ENCODE results near the gene TENM4. TPM values are rescaled to one million over a fixed set of nuclear protein-coding genes. Genes with fewer than 3 reads are reported as not detected.

The TENM4 gene
- total RNA-seq, 1 experiment from 2014 or later: 25.0 TPM

DNA sequence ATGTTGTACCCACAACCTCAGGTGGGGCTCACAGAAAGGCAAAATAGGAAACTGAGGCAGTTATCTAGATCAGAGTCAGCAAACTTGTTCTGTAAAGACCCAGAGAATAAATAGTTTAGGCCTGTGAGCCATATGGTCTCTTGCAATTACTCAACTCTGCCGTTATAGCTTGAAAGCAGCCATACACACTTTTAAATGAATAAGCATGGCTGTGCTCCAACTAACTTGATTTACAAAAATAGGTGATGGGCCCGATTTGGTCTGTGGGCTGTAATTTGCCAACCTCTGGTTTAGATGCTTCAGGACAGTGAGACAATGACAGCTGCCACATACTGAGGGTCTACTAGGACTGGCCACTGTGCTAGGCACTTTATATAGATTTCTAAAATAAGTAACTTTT, 667.3 kb downstream of the TENM4 start (continued):
- TF ChIP-seq, protein P1, sequence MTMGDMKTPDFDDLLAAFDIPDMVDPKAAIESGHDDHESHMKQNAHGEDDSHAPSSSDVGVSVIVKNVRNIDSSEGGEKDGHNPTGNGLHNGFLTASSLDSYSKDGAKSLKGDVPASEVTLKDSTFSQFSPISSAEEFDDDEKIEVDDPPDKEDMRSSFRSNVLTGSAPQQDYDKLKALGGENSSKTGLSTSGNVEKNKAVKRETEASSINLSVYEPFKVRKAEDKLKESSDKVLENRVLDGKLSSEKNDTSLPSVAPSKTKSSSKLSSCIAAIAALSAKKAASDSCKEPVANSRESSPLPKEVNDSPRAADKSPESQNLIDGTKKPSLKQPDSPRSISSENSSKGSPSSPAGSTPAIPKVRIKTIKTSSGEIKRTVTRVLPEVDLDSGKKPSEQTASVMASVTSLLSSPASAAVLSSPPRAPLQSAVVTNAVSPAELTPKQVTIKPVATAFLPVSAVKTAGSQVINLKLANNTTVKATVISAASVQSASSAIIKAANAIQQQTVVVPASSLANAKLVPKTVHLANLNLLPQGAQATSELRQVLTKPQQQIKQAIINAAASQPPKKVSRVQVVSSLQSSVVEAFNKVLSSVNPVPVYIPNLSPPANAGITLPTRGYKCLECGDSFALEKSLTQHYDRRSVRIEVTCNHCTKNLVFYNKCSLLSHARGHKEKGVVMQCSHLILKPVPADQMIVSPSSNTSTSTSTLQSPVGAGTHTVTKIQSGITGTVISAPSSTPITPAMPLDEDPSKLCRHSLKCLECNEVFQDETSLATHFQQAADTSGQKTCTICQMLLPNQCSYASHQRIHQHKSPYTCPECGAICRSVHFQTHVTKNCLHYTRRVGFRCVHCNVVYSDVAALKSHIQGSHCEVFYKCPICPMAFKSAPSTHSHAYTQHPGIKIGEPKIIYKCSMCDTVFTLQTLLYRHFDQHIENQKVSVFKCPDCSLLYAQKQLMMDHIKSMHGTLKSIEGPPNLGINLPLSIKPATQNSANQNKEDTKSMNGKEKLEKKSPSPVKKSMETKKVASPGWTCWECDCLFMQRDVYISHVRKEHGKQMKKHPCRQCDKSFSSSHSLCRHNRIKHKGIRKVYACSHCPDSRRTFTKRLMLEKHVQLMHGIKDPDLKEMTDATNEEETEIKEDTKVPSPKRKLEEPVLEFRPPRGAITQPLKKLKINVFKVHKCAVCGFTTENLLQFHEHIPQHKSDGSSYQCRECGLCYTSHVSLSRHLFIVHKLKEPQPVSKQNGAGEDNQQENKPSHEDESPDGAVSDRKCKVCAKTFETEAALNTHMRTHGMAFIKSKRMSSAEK (CRISPR knock-in tag; IDR thresholded peaks at IDR 0.05; ENCODE audit: borderline replicate concordance): no peak
- TF ChIP-seq NR2C2 (CRISPR knock-in tag; IDR thresholded peaks at IDR 0.05) (no peak), ZNF219 (CRISPR knock-in tag; IDR thresholded peaks at IDR 0.05; ENCODE audit: borderline replicate concordance) (no peak)
- TF ChIP-seq, protein P2, sequence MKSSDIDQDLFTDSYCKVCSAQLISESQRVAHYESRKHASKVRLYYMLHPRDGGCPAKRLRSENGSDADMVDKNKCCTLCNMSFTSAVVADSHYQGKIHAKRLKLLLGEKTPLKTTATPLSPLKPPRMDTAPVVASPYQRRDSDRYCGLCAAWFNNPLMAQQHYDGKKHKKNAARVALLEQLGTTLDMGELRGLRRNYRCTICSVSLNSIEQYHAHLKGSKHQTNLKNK (CRISPR knock-in tag; IDR thresholded peaks at IDR 0.05): no peak
- TF ChIP-seq, protein P3, sequence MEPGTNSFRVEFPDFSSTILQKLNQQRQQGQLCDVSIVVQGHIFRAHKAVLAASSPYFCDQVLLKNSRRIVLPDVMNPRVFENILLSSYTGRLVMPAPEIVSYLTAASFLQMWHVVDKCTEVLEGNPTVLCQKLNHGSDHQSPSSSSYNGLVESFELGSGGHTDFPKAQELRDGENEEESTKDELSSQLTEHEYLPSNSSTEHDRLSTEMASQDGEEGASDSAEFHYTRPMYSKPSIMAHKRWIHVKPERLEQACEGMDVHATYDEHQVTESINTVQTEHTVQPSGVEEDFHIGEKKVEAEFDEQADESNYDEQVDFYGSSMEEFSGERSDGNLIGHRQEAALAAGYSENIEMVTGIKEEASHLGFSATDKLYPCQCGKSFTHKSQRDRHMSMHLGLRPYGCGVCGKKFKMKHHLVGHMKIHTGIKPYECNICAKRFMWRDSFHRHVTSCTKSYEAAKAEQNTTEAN (CRISPR knock-in tag; IDR thresholded peaks at IDR 0.05): no peak
- TF ChIP-seq, protein P4, sequence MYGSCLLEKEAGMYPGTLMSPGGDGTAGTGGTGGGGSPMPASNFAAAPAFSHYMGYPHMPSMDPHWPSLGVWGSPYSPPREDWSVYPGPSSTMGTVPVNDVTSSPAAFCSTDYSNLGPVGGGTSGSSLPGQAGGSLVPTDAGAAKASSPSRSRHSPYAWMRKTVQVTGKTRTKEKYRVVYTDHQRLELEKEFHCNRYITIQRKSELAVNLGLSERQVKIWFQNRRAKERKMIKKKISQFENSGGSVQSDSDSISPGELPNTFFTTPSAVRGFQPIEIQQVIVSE (CRISPR knock-in tag; IDR thresholded peaks at IDR 0.05; ENCODE audit: borderline replicate concordance): no peak
- TF ChIP-seq, protein P5, sequence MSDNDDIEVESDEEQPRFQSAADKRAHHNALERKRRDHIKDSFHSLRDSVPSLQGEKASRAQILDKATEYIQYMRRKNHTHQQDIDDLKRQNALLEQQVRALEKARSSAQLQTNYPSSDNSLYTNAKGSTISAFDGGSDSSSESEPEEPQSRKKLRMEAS (CRISPR knock-in tag; IDR thresholded peaks at IDR 0.05): no peak

- no peaks in the 10 kb centered on the region for H3K36me3 Mint-ChIP-seq
- H3K4me3 Mint-ChIP-seq: no peak overlapping the region
- CTCF ChIA-PET: no interaction called here
- H3K4me1 Mint-ChIP-seq: no peaks in the 10 kb centered on the region
- ATAC-seq (no peak), DNase-seq (ENCODE audit: low spot score) (no peak)
- no peak overlapping the region for H3K27ac Mint-ChIP-seq
- POLR2A ChIA-PET: no interaction called here
- no peaks in the 10 kb centered on the region for H3K27me3 Mint-ChIP-seq (ENCODE audit: low read depth)
- no peaks in the 10 kb centered on the region for H3K9me3 Mint-ChIP-seq
- no peak for TF ChIP-seq ZNF219 (CRISPR knock-in tag; IDR thresholded peaks at IDR 0.05; ENCODE audit: borderline replicate concordance)
- no peak for TF ChIP-seq CREB1 (CRISPR knock-in tag; IDR thresholded peaks at IDR 0.05)
- TF ChIP-seq ZSCAN18 (CRISPR knock-in tag; IDR thresholded peaks at IDR 0.05): no peak
- no peak for TF ChIP-seq ZNF396 (CRISPR knock-in tag; IDR thresholded peaks at IDR 0.05; ENCODE audit: borderline replicate concordance)
- TF ChIP-seq TP53 (CRISPR knock-in tag; IDR thresholded peaks at IDR 0.05): no peak
- no peak for TF ChIP-seq ZNF671 (CRISPR knock-in tag; IDR thresholded peaks at IDR 0.05)
- no peak for TF ChIP-seq OVOL2 (CRISPR knock-in tag; IDR thresholded peaks at IDR 0.05; ENCODE audit: borderline replicate concordance)
- TF ChIP-seq EMX1 (CRISPR knock-in tag; IDR thresholded peaks at IDR 0.05): no peak
- no peak for TF ChIP-seq JUN (CRISPR knock-in tag; IDR thresholded peaks at IDR 0.05)
- TF ChIP-seq, protein P4 (CRISPR knock-in tag; IDR thresholded peaks at IDR 0.05; ENCODE audit: borderline replicate concordance): no peak
- TF ChIP-seq CTCF (IDR thresholded peaks at IDR 0.05): no peak
- no peak for TF ChIP-seq ATF1 (CRISPR knock-in tag; IDR thresholded peaks at IDR 0.05)
- no peak for TF ChIP-seq HMGXB4 (CRISPR knock-in tag; IDR thresholded peaks at IDR 0.05)
- no peak for TF ChIP-seq ZNF232 (CRISPR knock-in tag; IDR thresholded peaks at IDR 0.05)
- no peak for TF ChIP-seq JAZF1 (CRISPR knock-in tag; IDR thresholded peaks at IDR 0.05)
- no peak for TF ChIP-seq CREM (CRISPR knock-in tag; IDR thresholded peaks at IDR 0.05)
- TF ChIP-seq FOXJ3 (CRISPR knock-in tag; IDR thresholded peaks at IDR 0.05; ENCODE audit: borderline replicate concordance): no peak
- no peak for TF ChIP-seq ZNF138 (CRISPR knock-in tag; conservative IDR thresholded peaks at IDR 0.05)
These were observed 667.8 kb downstream of the TENM4 start for GRCh38 chr11:78773077-78773476.

All from WTC11 (cell line).